KG1 (cell line): ENCODE data around the gene SPPL2B.

Experiments
- DNase-seq: peaks from one replicate; lab custom pipeline; 2025; lab: John Stamatoyannopoulos, UW

The SPPL2B gene

DNA sequence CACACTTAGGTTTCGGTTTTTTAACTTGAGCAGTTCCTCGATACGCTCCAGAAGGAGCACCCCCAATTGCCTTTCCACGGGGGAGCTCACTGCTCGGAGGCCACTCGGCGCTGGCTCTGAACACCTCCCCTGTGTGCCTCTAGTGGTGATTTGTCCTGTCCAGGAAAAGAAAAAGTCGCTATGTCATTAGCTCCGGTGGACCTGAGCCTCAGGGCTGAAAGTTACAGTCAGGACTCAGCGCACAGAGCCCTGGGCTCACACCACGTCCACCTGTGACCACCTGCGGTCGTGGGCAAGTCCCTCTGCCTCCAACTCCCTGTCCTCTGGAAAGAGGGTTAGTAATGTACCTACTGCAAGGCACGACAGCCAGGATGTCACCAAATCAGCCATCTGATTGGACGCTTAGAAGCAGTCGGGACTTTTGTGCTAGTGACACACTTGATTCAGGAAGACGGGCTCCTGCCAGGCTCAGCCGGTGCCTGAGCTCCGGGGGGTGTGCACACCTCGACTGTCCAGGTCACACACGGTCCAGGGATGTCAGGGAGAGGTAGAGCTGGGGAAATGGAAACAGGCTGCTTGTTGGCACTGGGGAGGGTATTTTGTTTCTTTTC is 27.7 kb downstream of the SPPL2B start:
- no peak for DNase-seq

DNA sequence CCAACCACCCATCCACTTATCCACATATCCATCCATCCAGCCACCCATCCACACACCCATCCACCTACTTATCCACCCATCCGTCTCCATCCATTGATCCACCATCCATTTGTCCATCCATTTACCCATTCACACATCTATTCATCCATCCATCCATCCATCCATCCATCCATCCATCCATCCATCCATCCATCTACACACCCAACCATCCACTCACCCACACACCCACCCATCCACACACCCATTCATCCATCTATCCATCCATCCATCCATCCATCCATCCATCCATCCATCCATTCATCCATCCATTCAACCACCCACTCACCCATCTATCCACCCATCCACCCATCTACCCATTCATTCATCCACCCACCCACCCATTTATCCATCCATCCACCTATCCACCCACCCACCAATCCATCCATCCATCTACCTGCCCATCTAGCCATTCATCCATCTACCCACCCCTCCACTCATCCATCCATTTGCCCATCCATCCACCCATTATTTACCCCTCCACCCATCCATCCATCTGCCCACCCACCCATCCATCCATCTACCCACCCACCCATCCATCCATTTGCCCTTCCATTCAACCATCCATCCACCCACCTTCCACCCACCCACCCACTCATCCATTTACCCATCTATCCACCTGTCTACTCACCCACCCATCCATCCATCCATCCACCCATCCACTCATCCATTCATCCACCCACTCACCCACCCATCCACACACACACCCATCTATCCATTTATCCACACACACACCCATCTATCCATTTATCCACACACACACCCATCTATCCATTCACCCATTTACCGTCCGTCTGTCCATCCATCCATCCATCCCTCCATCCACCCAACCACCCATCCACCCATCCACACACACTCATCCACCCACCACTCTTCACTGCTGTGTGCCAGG is 29.1 kb downstream of the SPPL2B start:
- no peak for DNase-seq

DNA sequence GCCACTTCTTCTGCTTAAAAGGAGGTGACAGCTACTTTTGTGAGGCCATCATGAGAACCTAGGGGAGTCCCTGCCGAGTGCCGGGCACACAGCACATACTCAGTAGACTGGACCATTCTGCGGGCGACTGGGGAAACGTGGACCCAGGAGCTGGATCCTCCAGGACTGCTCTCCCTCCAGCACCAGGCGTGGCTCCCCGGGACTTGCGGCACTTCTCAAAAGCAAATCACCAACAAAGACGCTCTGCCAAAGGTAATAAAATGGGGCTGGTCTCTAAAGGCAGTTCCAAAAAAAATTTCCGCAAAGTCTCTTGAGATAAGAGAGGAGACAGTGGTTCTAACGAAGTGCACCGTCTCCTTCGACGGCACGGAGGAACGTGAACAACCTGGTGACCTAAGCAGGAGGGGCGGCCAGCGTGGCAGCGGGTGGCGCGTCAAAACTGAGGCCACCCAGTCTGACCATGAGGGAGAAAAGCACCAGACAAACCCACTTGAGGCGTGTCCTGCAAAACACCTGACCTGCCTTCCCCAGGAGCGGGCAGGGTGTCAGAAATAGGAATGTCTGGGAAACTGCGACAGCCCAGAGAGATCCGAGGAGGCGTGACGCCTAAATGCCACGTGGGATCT is 30.2 kb downstream of the SPPL2B start:
- no peak for DNase-seq

- no peak for DNase-seq
These were observed 31.7 kb downstream of the SPPL2B start, which contains the start of gene TMPRSS9 for GRCh38 chr19:2359992-2360685. TMPRSS9 (plus strand) TSS chr19:2360265; CDS start chr19:2389786, 29,521 bp downstream.

- no peak for DNase-seq
These were observed 32.3 kb downstream of the SPPL2B start for GRCh38 chr19:2360833-2361232.

DNA sequence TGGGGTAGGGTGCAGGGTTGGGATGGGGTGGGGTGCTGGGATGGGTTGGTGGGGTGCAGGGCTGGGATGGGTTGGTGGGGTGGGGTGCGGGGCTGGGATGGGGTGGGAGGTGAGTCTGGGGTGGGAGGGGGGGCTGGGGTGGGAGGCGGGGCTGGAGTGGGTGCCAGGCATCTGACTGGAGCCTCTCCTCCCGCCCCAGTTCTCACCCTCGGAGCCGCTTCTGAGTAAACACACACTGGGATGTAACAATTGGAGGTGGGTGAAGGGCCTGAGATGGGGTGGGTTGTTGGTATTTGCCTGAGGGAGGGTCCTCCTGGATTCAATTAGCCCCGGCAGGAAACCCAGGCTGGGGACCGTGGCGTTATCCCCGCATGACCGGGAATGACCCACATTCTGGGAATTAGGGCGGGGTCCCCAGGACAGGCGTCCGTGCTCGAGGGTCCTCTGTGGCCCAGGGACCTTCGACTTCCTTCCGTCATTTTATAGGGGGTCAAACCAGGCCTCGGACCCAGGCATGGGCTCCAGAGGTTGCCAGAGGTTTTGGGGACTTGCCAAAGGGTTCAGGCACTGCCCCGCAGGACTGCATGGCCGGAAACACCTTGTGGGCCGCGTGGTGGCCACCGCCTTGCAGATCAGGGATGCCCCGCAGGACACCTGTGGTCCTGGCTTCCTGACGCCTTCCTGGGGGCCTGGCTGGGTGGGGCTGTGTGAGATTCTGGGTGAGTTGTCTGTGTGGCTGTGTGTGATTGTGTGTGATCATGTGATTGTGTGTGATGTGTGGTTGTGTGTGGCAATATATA is 33.0 kb downstream of the SPPL2B start:
- DNase-seq: no peak

DNA sequence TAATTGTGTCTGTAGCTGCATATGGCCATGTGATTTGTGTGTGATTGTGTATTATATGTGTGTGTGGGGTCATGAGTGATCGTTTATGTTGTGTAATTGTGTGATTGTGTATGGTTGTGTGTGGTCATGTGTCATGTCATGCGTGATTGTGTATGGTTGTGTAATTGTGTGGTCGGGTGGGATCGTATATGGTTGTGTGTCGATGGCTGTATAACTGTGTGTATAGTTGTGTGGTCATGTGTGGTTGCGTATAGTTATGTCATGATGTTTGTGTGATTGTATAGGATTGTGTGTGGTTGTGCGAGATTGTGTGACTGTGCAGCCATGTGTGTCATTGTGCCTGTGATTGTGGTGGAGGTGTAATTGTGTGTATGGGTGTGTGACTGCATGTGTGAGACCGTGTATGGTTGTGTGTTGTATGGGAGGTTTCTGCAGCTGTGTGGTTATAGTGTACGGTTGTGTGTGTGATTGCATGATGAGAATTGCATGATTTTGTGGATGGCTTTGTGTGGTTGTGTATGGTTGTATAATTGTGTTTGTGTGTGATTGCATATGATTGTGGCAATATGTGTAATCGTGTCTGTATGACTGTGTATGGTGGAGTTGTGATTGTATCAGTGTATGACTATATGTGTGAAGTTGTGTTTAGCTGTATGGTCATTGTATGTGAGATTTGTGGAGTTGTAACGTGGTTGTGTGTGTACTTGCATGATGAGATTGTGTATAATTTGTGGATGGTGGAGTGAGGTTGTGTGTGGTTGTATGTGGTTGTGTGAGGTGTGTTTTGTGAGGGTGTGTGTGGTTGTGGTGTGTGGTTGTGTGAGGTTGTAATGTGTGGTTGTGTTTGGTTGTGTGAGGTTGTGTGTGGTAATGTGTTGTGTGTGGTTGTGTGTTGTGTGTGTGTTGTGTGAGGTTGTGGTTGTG is 33.8 kb downstream of the SPPL2B start:
- DNase-seq: no peak

- DNase-seq: no peak
These were observed 34.5 kb downstream of the SPPL2B start for GRCh38 chr19:2362970-2363300.

DNA sequence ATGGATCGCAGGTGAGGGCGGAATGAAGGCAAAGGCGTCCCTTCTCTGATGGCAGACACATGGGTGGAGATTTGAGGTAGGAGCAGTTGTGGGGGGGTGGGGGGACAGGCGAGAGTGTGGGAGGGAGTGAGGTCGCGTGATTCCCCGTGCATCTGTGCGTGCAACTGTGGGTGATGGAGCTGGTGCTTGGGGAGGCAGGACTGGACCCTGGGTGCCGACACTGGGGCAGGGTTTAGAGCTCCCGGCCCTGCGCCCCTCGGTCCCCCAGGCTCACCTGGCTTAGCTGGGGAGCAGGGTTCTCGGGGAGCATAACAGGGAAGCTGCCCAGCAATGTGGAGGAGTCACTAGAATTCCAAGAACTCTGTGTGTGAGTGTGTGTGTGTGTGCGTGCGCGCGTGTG is 34.9 kb downstream of the SPPL2B start:
- DNase-seq: no peak

DNA sequence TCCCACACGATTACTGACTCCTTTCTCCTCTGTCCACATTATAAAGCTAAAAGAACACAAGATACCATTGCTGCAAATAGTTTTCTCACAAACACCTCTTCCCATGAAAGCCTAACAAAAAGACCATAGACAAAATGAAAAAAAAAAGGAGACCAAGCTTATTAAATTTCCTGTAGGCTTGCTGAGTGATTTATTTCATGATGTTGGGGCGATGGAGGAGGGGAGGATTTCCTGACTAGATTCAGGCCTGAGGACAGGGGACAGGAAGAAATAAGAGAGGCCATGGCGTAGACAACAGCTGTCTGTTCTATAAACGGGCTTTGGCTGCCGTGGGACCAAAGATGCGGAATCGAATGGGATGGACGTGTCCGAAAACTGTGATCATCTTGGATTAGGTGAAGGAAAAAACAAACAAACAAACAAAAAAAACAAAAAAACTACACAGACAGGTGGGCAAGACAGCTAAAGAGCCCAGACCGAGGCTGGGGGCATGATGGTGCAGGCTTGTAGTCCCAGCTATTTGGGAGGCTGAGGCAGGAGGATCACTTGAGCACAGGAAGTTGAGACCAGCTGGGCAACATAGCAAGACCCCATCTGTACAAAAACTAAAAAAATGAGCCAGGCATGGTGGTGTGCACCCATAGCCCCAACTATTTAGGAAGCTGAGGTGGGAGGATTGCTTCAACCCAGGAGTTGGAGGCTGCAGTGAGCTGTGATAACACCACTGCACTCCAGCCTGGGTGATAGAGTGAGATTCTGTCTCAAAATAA is 36.9 kb downstream of the SPPL2B start:
- no peak for DNase-seq

- DNase-seq: no peak
These were observed 43.2 kb downstream of the SPPL2B start for GRCh38 chr19:2371656-2372055.

- no peak for DNase-seq
These were observed 43.7 kb downstream of the SPPL2B start for GRCh38 chr19:2372076-2372612.

- no peak for DNase-seq
These were observed 46.3 kb downstream of the SPPL2B start for GRCh38 chr19:2374808-2375207.

GRCh38 chr19:2375353-2376121 is 47.1 kb downstream of the SPPL2B start:
- no peak for DNase-seq

DNA sequence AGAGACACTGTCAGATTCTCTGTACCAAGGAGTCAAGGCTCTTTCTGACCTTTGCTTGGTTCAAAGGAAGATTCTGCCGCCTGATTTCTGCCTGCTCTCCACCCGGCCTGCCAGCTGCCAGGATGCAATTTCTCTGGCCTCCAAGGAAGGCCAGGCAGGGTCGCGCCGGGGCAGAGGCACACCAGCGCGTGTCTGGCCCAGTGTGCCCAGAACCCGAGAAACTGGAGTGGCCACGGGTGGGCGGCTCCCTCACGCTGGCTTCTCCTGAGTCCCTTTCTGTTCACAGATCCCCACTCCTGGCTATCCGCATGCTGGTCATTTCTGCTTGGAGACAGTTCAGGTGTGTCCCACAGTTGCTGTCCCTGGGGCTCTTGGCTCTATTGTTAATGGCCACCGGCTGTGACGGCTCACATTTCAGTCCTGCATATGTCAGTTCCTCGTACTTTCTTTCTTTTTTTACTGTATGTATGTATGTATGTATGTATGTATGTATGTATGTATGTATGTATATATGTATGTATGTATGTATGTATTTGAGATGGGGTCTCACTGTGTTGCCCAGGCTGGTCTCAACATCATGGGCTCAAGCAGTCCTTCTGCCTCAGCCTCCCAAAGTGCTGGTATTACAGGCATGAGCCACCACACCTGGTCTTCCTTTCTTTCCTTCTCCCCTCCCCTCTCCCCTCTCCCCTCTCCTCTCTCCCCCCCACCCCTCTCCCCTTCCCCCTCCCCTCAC is 48.5 kb downstream of the SPPL2B start:
- no peak for DNase-seq

DNA sequence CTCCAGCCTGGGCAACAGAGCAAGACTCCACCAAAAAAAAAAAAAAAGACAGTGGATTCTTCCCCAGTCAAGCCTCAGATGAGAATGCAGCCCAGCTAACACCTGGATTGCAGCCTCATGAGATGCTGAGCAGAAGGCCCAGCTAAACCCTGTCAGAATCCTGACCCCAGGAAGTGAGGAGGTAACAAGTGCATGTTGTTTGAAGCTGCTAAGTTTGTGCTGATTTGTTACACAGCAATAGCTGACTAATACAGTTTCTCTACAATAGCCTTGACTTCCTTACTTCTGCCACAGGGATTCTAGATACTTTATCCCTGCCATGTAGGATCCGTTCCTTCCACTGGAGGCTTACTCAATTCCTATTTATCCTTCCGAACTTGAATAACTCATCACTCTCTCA is 52.1 kb downstream of the SPPL2B start:
- DNase-seq: no peak

DNA sequence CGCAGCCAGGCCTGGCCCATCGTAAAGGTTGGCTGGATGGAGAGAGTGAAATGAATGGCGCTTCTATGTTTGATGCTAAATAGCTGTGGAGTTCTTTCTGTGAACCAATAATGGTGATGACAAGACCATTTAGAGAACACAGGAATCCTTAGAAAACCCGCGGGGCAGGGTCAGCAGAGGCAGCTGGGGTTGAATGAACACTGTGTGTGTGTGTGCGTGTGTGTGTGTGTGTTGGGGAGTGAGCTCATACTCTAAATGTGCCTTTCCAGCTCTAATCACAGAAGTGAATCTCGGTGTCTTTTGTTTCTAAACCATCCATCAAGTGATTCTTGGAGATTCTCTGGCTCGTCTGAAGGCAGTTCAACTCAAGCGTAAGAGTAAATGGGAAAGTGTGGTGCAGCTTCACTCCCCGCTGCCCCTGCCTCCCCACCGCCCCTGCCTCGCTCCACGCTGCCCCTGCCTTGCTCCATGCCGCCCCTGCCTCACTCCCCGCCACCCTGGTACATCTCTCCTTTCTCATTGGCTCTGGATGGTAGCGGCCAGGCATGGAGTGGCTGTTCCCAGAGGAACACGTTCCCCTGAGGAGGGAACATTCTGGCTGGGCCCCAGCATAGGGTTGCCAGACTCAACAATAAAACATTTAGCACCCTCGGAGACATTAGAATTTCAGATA is 52.8 kb downstream of the SPPL2B start:
- DNase-seq: no peak
